Measurements from ENCODE around the gene ANK3.

DNA sequence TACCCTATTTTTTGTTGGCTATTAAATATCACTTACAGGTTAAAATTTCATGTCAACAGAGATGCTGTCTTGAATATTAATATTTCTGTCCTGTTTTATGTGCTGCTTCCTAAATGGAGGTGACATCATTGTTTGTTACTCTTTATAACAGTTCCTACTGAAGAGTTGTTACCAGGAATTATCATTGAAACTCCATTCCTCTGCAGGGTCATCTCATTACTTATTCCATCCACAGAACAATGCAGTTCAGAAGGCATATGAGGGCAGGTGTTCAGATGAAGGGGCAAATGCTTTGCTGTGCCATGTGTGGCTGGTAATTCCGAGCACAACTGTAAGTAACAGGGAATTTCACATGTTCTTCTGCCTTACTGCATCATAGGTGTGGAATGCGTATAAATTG, 113.4 kb downstream of the ANK3 start:
- TF ChIP-seq EP300 (IDR thresholded peaks at IDR 0.05) (no peak), POLR2A (IDR thresholded peaks at IDR 0.05) (no peak)
- TF ChIP-seq, protein P1, sequence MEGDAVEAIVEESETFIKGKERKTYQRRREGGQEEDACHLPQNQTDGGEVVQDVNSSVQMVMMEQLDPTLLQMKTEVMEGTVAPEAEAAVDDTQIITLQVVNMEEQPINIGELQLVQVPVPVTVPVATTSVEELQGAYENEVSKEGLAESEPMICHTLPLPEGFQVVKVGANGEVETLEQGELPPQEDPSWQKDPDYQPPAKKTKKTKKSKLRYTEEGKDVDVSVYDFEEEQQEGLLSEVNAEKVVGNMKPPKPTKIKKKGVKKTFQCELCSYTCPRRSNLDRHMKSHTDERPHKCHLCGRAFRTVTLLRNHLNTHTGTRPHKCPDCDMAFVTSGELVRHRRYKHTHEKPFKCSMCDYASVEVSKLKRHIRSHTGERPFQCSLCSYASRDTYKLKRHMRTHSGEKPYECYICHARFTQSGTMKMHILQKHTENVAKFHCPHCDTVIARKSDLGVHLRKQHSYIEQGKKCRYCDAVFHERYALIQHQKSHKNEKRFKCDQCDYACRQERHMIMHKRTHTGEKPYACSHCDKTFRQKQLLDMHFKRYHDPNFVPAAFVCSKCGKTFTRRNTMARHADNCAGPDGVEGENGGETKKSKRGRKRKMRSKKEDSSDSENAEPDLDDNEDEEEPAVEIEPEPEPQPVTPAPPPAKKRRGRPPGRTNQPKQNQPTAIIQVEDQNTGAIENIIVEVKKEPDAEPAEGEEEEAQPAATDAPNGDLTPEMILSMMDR (IDR thresholded peaks at IDR 0.05), result no peak

Data from tibial nerve (tissue), 4 donors.